HCT116 (cell line): Measurements from ENCODE around the gene KCNK3. TPM values are rescaled to one million over a fixed set of nuclear protein-coding genes. Genes with fewer than 3 reads are reported as not detected.
"Not testable (repeated sequence)": the region's sequence is repeated elsewhere in the genome, so short reads cannot be mapped to it uniquely, and the experiment has no call there.

Experiments used
- ATAC-seq: fragments of 200-7000 bp; cut with Tn5 transposase; 2 replicates; pipeline ENCODE4 v1.9.1; 2020; ENCODE audit warnings: mild to moderate bottlenecking, moderate library complexity
- BruUV-seq: library from RNA; stranded (reverse); fragments of 400-500 nt; replicated peaks from 2 replicates; lab custom pipeline; 2021; lab: Mats Ljungman, UMichigan
- CTCF ChIA-PET: fragments of 300-600 bp; sonication (Branson Sonifier 250); formaldehyde crosslinking; loops from one replicate; lab custom pipeline; 2021; ENCODE audit warnings: antibody characterized with exemption; lab: Charles Lee
- POLR2A ChIA-PET: fragments of 300-600, 350-600 bp; sonication (Branson Sonifier 250); formaldehyde crosslinking; loops from one replicate; lab custom pipeline; 2021; ENCODE audit warnings: antibody characterized with exemption; lab: Charles Lee
- RAD21 ChIA-PET, 2 experiments: fragments of 300-600 bp; sonication (Branson Sonifier 250); formaldehyde crosslinking; loops; one replicate each; lab custom pipeline; 2023; ENCODE audit warnings: low total read pairs in 2 of 2; ENCODE audit not compliant: uncharacterized antibody in 2 of 2, unreplicated experiment in 2 of 2, low non-redundant PET in 1 of 2; lab: Charles Lee
- DNase-seq: peaks from one replicate; pipeline ENCODE4 v3.0.0-alpha.2; 2010; ENCODE audit warnings: low read depth, low spot score
- H2AFZ ChIP-seq: fragments of 200-600 bp; shearing (Covaris generic), sonication (generic); 2 replicates; pipeline ENCODE4 v1.6.1; 2017; ENCODE audit warnings: low read depth, mixed run types, mixed read lengths, antibody characterized with exemption, low read length; ENCODE audit not compliant: poor library complexity, severe bottlenecking
- H3K27ac ChIP-seq: 2 replicates; pipeline ENCODE4 v1.5.1; 2012; ENCODE audit warnings: low read depth, low read length
- H3K27me3 ChIP-seq: fragments of 200-600 bp; sonication (generic); 2 replicates; pipeline ENCODE4 v1.6.1; 2016; ENCODE audit warnings: mixed run types, low read length, mixed read lengths; ENCODE audit not compliant: insufficient read depth
- H3K36me3 ChIP-seq, 2 experiments: fragments of 200-500 bp in 1 of 2; fragments of 200-600 bp in 1 of 2; sonication (Bioruptor generic) in 1 of 2; sonication (generic) in 1 of 2; 2 replicates each; pipeline versions ENCODE4 v1.5.1 to v1.6.1; 2014 to 2016; ENCODE audit warnings: low read length in 2 of 2, inconsistent platforms in 1 of 2, mixed read lengths in 1 of 2, mixed run types in 1 of 2; ENCODE audit not compliant: insufficient read depth in 2 of 2, control insufficient read depth in 1 of 2
- H3K4me1 ChIP-seq, 2 experiments: fragments of 200-600 bp in 1 of 2; sonication (generic) in 1 of 2; 2 replicates each; pipeline versions ENCODE4 v1.5.1 to v1.6.1; 2012 to 2017; ENCODE audit warnings: low read length in 2 of 2, inconsistent platforms in 1 of 2, mild to moderate bottlenecking in 1 of 2, mixed read lengths in 1 of 2, mixed run types in 1 of 2, moderate library complexity in 1 of 2; ENCODE audit not compliant: insufficient read depth in 2 of 2, control insufficient read depth in 1 of 2
- H3K4me2 ChIP-seq: fragments of 200-600 bp; sonication (generic); 2 replicates; pipeline ENCODE4 v1.6.1; 2017; ENCODE audit warnings: mixed run types, low read length, mixed read lengths
- H3K4me3 ChIP-seq, 2 experiments: fragments of 200-600 bp in 1 of 2; sonication (generic) in 1 of 2; replicated peaks in 1 of 2; 2 replicates each; pipeline ENCODE4 v1.5.1; 2011 to 2016; ENCODE audit warnings: low read length in 2 of 2, control low read depth in 1 of 2, low read depth in 1 of 2, mild to moderate bottlenecking in 1 of 2, mixed read lengths in 1 of 2, mixed run types in 1 of 2
- H3K79me2 ChIP-seq: fragments of 200-600 bp; sonication (generic); 2 replicates; pipeline ENCODE4 v1.6.1; 2017; ENCODE audit warnings: mild to moderate bottlenecking, mixed run types, low read length, moderate library complexity, mixed read lengths; ENCODE audit not compliant: insufficient read depth
- H3K9ac ChIP-seq: fragments of 200-600 bp; sonication (generic); 2 replicates; pipeline ENCODE4 v1.6.1; 2016; ENCODE audit warnings: low read length, mixed read lengths
- H3K9me2 ChIP-seq: fragments of 200-600 bp; sonication (generic), shearing (Covaris generic); 2 replicates; pipeline ENCODE4 v1.6.1; 2017; ENCODE audit warnings: mixed run types, mild to moderate bottlenecking, moderate library complexity; ENCODE audit not compliant: insufficient read depth
- H3K9me3 ChIP-seq, 2 experiments: fragments of 200-500 bp in 1 of 2; fragments of 200-600 bp in 1 of 2; sonication (Bioruptor generic) in 1 of 2; sonication (generic) in 1 of 2; 2 replicates each; pipeline ENCODE4 v1.6.1; 2014 to 2017; ENCODE audit warnings: low read length in 2 of 2, mixed read lengths in 2 of 2, inconsistent platforms in 1 of 2, low read depth in 1 of 2, mild to moderate bottlenecking in 1 of 2, mixed run types in 1 of 2, moderate library complexity in 1 of 2; ENCODE audit not compliant: control insufficient read depth in 1 of 2, insufficient read depth in 1 of 2
- H4K20me1 ChIP-seq: fragments of 200-600 bp; sonication (generic), shearing (Covaris generic); 2 replicates; pipeline ENCODE4 v1.6.1; 2017; ENCODE audit warnings: mixed run types, mild to moderate bottlenecking, moderate library complexity; ENCODE audit not compliant: insufficient read depth
- CBX3 ChIP-seq: IDR thresholded peaks from 2 replicates; pipeline ENCODE4 v1.6.1; 2012; ENCODE audit warnings: low read depth
- EGR1 ChIP-seq: IDR thresholded peaks from 2 replicates; pipeline ENCODE4 v1.6.1; 2012; ENCODE audit warnings: low read depth
- EZH2phosphoT487 ChIP-seq: fragments of 200-600 bp; IDR thresholded peaks from 2 replicates; pipeline ENCODE4 v1.6.1; 2018; ENCODE audit warnings: antibody characterized with exemption, borderline replicate concordance
- POLR2AphosphoS5 ChIP-seq: IDR thresholded peaks from 2 replicates; pipeline ENCODE4 v1.6.1; 2011; ENCODE audit warnings: mild to moderate bottlenecking, low read depth, low read length, moderate library complexity
- RAD21 ChIP-seq: IDR thresholded peaks from 2 replicates; pipeline ENCODE4 v1.6.1; 2012; ENCODE audit warnings: low read depth, mild to moderate bottlenecking
- TCF7L2 ChIP-seq: IDR thresholded peaks from 2 replicates; pipeline ENCODE4 v1.7.0; 2011; ENCODE audit warnings: borderline replicate concordance, inconsistent platforms; ENCODE audit not compliant: insufficient read depth, insufficient read length; ENCODE audit errors: extremely low read depth
- ZFX ChIP-seq: fragments of 450-650 bp; IDR thresholded peaks from 2 replicates; pipeline ENCODE4 v1.6.1; 2017
- intact Hi-C: fragments of 100-400 bp; cut with micrococcal nuclease; formaldehyde crosslinking; loops from 2 replicates; pipeline ENCODE4 v1.10.0; 2022
- total RNA-seq: library from RNA; stranded (reverse); gene quantifications from one replicate; pipeline ENCODE4 v1.2.1, GENCODE V29; 2021; ENCODE audit not compliant: unreplicated experiment

KCNK3 gene
- total RNA-seq, 1 experiment from 2014 or later, result 0.71 TPM

GRCh38 chr2:26660363-26660962 lies 32.1 kb upstream of the KCNK3 start:
- no peak overlapping the region for H2AFZ ChIP-seq
- no peak overlapping the region for H3K27ac ChIP-seq
- H3K36me3 ChIP-seq, result no peaks in the 10 kb centered on the region
- DNase-seq (no peak), ATAC-seq (no peak)
- intact Hi-C loops, result no loop called here
- H4K20me1 ChIP-seq, result no peaks in the 10 kb centered on the region
- H3K79me2 ChIP-seq, result no peaks in the 10 kb centered on the region
- H3K4me1 ChIP-seq, result no peaks in the 10 kb centered on the region
- no peak overlapping the region for H3K4me3 ChIP-seq
- no peak overlapping the region for H3K9ac ChIP-seq
- H3K4me2 ChIP-seq, result no peak overlapping the region
- TF ChIP-seq TCF7L2 (no peak), EGR1 (no peak), POLR2AphosphoS5 (no peak), EZH2phosphoT487 (no peak), RAD21 (no peak), CBX3 (no peak), ZFX (no peak)
- no peaks in the 10 kb centered on the region for H3K27me3 ChIP-seq
- POLR2A ChIA-PET, result no interaction called here
- CTCF ChIA-PET, result no interaction called here
- no TSS peak for BruUV-seq
- RAD21 ChIA-PET, result no interaction called here
- peaks cover 16 to 17% of the 10 kb centered on the region in 2 experiments; a peak in 3 of 4 replicates for H3K9me3 ChIP-seq
- H3K9me2 ChIP-seq, result no peaks in the 10 kb centered on the region

GRCh38 chr2:26665296-26665695 lies 27.2 kb upstream of the KCNK3 start:
- H3K4me3 ChIP-seq, H3K27ac ChIP-seq, H4K20me1 ChIP-seq, RAD21 ChIA-PET, H3K9me3 ChIP-seq, H3K9me2 ChIP-seq, BruUV-seq, CTCF ChIA-PET, ATAC-seq, DNase-seq, H3K4me2 ChIP-seq, intact Hi-C loops, H3K36me3 ChIP-seq, H3K27me3 ChIP-seq, H3K9ac ChIP-seq, H3K79me2 ChIP-seq, H2AFZ ChIP-seq, POLR2A ChIA-PET, H3K4me1 ChIP-seq: not testable (repeated sequence)
